ENCODE data around the gene MINDY1. TPM values are rescaled to one million over a fixed set of nuclear protein-coding genes. Genes with fewer than 3 reads are reported as not detected.

MINDY1 gene
- polyA plus RNA-seq, 3 donors, result 38.9 to 58.3 (median 39.3) TPM

- DNase-seq (ENCODE audit: extremely low read depth in 1 of 11, low read depth in 9 of 11, low spot score in 4 of 11), result no peak
These were observed 34.2 kb downstream of the MINDY1 start for GRCh38 chr1:150972417-150972940.

GRCh38 chr1:150971583-150972416, 34.9 kb downstream of the MINDY1 start:
- DNase-seq (ENCODE audit: extremely low read depth in 1 of 11, low read depth in 9 of 11, low spot score in 4 of 11), result no peak

GRCh38 chr1:150970808-150971582, 35.7 kb downstream of the MINDY1 start:
- no peak for DNase-seq (ENCODE audit: extremely low read depth in 1 of 11, low read depth in 9 of 11, low spot score in 4 of 11)

GRCh38 chr1:150969626-150970025, 37.1 kb downstream of the MINDY1 start:
- no peak for DNase-seq (ENCODE audit: extremely low read depth in 1 of 11, low read depth in 9 of 11, low spot score in 4 of 11)

GRCh38 chr1:150968491-150968890, 38.2 kb downstream of the MINDY1 start:
- no peak for DNase-seq (ENCODE audit: extremely low read depth in 1 of 11, low read depth in 9 of 11, low spot score in 4 of 11)

GRCh38 chr1:150967936-150968335, 38.8 kb downstream of the MINDY1 start:
- DNase-seq (ENCODE audit: extremely low read depth in 1 of 11, low read depth in 9 of 11, low spot score in 4 of 11), result no peak

- DNase-seq (ENCODE audit: extremely low read depth in 1 of 11, low read depth in 9 of 11, low spot score in 4 of 11), result no peak
These were observed 40.7 kb downstream of the MINDY1 start for GRCh38 chr1:150966011-150966410.

- no peak for DNase-seq (ENCODE audit: extremely low read depth in 1 of 11, low read depth in 9 of 11, low spot score in 4 of 11)
These were observed 41.1 kb downstream of the MINDY1 start for GRCh38 chr1:150965605-150966004.

- DNase-seq (ENCODE audit: extremely low read depth in 1 of 11, low read depth in 9 of 11, low spot score in 4 of 11), result no peak
These were observed 42.6 kb downstream of the MINDY1 start for GRCh38 chr1:150964164-150964489.

GRCh38 chr1:150963321-150964163, 43.2 kb downstream of the MINDY1 start:
- DNase-seq (ENCODE audit: extremely low read depth in 1 of 11, low read depth in 9 of 11, low spot score in 4 of 11), result no peak

- no peak for DNase-seq (ENCODE audit: extremely low read depth in 1 of 11, low read depth in 9 of 11, low spot score in 4 of 11)
These were observed 44.9 kb downstream of the MINDY1 start for GRCh38 chr1:150961756-150962155.

GRCh38 chr1:150960646-150961045, 46.1 kb downstream of the MINDY1 start:
- no peak for DNase-seq (ENCODE audit: extremely low read depth in 1 of 11, low read depth in 9 of 11, low spot score in 4 of 11)

- no peak for DNase-seq (ENCODE audit: extremely low read depth in 1 of 11, low read depth in 9 of 11, low spot score in 4 of 11)
These were observed 49.0 kb downstream of the MINDY1 start for GRCh38 chr1:150957666-150958065.

GRCh38 chr1:150955280-150955679, 51.4 kb downstream of the MINDY1 start:
- no peak for DNase-seq (ENCODE audit: extremely low read depth in 1 of 11, low read depth in 9 of 11, low spot score in 4 of 11)

- no peak for DNase-seq (ENCODE audit: extremely low read depth in 1 of 11, low read depth in 9 of 11, low spot score in 4 of 11)
These were observed 52.0 kb downstream of the MINDY1 start for GRCh38 chr1:150954708-150955107.

Other genes starting within 250 kb of the MINDY1 start
- 10 to 100 TPM; 12.3 to 14.0 (median 13.5) TPM for gene CTSS, start 241.1 kb downstream of the MINDY1 start, polyA plus RNA-seq (ENCODE audit: insufficient read length in 3 of 3)
- 10 to 100 TPM; 22.9 to 28.1 (median 24.2) TPM for gene CTSK, start 198.6 kb downstream of the MINDY1 start, polyA plus RNA-seq (ENCODE audit: insufficient read length in 3 of 3)
- 10 to 100 TPM; 53.5 to 59.7 (median 54.1) TPM for gene ARNT, start 130.3 kb downstream of the MINDY1 start, polyA plus RNA-seq (ENCODE audit: insufficient read length in 3 of 3)
- under 1 TPM in 1 of 3 donors, not detected in 2; 0.09 TPM for gene CTXND2, start 119.8 kb downstream of the MINDY1 start, polyA plus RNA-seq (ENCODE audit: insufficient read length in 3 of 3)
- 10 to 100 TPM; 75.3 to 91.8 (median 85.4) TPM for gene SETDB1, start 80.5 kb downstream of the MINDY1 start, polyA plus RNA-seq (ENCODE audit: insufficient read length in 3 of 3)
- 100 to 1,000 TPM; 296 to 301 (median 300) TPM for gene CERS2, start 32.1 kb downstream of the MINDY1 start, polyA plus RNA-seq (ENCODE audit: insufficient read length in 3 of 3)
- gene ANXA9, start 24.6 kb downstream of the MINDY1 start, polyA plus RNA-seq (ENCODE audit: insufficient read length in 3 of 3), result 10 to 100 TPM; 14.3 to 18.9 (median 14.6) TPM
- gene PRUNE1, start 1.5 kb upstream of the MINDY1 start, polyA plus RNA-seq (ENCODE audit: insufficient read length in 3 of 3), result 10 to 100 TPM; 42.4 to 48.7 (median 42.8) TPM
- gene BNIPL, start 29.7 kb upstream of the MINDY1 start, polyA plus RNA-seq (ENCODE audit: insufficient read length in 3 of 3), result 1 to 10 TPM; 1.6 to 3.6 (median 2.7) TPM
- 10 to 100 TPM in 2 of 3 donors, 1 to 10 TPM in 1; 9.1 to 14.0 (median 11.8) TPM for gene C1orf56, start 40.8 kb upstream of the MINDY1 start, polyA plus RNA-seq (ENCODE audit: insufficient read length in 3 of 3)
- gene CDC42SE1, start 52.7 kb upstream of the MINDY1 start, polyA plus RNA-seq (ENCODE audit: insufficient read length in 3 of 3), result 10 to 100 TPM; 73.0 to 82.3 (median 75.4) TPM
- 10 to 100 TPM; 22.6 to 26.7 (median 24.7) TPM for gene MLLT11, start 53.5 kb upstream of the MINDY1 start, polyA plus RNA-seq (ENCODE audit: insufficient read length in 3 of 3)
- 10 to 100 TPM; 10.5 to 15.8 (median 15.4) TPM for gene GABPB2, start 63.9 kb upstream of the MINDY1 start, polyA plus RNA-seq (ENCODE audit: insufficient read length in 3 of 3)
- 10 to 100 TPM; 29.8 to 34.5 (median 29.9) TPM for gene SEMA6C, start 139.7 kb upstream of the MINDY1 start, polyA plus RNA-seq (ENCODE audit: insufficient read length in 3 of 3)
- 1 to 10 TPM; 1.0 to 1.5 (median 1.3) TPM for gene TNFAIP8L2, start 149.7 kb upstream of the MINDY1 start, polyA plus RNA-seq (ENCODE audit: insufficient read length in 3 of 3)
- gene LYSMD1, start 159.0 kb upstream of the MINDY1 start, polyA plus RNA-seq (ENCODE audit: insufficient read length in 3 of 3), result 10 to 100 TPM; 16.4 to 20.1 (median 19.0) TPM
- 10 to 100 TPM; 38.4 to 45.2 (median 40.1) TPM for gene SCNM1, start 159.2 kb upstream of the MINDY1 start, polyA plus RNA-seq (ENCODE audit: insufficient read length in 3 of 3)
- 1 to 10 TPM; 1.0 to 2.0 (median 1.4) TPM for gene TMOD4, start 169.1 kb upstream of the MINDY1 start, polyA plus RNA-seq (ENCODE audit: insufficient read length in 3 of 3)
- 10 to 100 TPM; 63.9 to 81.9 (median 68.9) TPM for gene VPS72, start 183.3 kb upstream of the MINDY1 start, polyA plus RNA-seq (ENCODE audit: insufficient read length in 3 of 3)
- gene PIP5K1A, start 191.7 kb upstream of the MINDY1 start, polyA plus RNA-seq (ENCODE audit: insufficient read length in 3 of 3), result 10 to 100 TPM; 61.9 to 79.7 (median 73.5) TPM
- gene PSMD4, start 247.8 kb upstream of the MINDY1 start, polyA plus RNA-seq (ENCODE audit: insufficient read length in 3 of 3), result 100 to 1,000 TPM; 160 to 185 (median 174) TPM

Measured in renal cortex interstitium (tissue), 11 donors.